Tongue (tissue), 2 donors: ENCODE measurements around the gene IFI30. TPM values are rescaled to one million over a fixed set of nuclear protein-coding genes. Genes with fewer than 3 reads are reported as not detected.

Experiments used
- DNase-seq: peaks from one replicate; pipeline ENCODE4 v3.0.0-alpha.2; 2015
- total RNA-seq: library from RNA; depleted of rRNA; stranded (reverse); fragments of >200 nt; gene quantifications from one replicate; pipeline ENCODE4 v1.2.3, GENCODE V29; 2014

Gene IFI30
- total RNA-seq, 1 donor from 2014 or later, result 0.21 TPM

GRCh38 chr19:18171605-18172327 lies 1.8 kb upstream of the IFI30 start:
- no peak for DNase-seq

GRCh38 chr19:18172331-18173053 lies 1.1 kb upstream of the IFI30 start:
- no peak for DNase-seq

DNA sequence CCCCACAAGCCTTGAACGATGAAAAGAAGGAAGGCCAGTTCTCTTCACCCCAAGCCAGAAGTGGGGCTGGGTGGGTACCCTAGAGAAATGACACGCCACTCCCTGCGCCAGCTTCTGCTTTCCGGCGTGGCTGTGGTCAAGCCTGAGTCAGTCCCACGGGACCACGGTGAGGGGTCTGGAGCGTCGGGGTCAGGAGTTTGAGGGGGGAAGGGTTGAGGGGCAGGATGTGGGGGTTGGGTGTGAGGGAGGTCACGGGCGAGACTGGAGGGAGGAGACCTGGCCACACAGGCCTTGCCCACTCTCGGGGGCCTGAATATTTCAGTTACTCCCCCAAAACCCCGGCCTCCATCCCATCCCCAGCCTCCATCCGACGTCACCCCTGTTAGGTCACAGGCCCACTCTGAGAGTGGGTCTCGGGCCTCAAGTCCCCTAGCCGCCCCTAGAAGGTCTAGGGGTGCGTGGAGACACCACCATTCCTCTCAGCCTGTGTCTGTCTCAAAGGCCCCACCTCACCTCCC lies 500 bp upstream of the IFI30 start:
- DNase-seq, result no peak

GRCh38 chr19:18174983-18175382 lies 1.4 kb downstream of the IFI30 start:
- no peak for DNase-seq

- no peak for DNase-seq
These were observed 3.0 kb downstream of the IFI30 start for GRCh38 chr19:18176367-18177310.

DNA sequence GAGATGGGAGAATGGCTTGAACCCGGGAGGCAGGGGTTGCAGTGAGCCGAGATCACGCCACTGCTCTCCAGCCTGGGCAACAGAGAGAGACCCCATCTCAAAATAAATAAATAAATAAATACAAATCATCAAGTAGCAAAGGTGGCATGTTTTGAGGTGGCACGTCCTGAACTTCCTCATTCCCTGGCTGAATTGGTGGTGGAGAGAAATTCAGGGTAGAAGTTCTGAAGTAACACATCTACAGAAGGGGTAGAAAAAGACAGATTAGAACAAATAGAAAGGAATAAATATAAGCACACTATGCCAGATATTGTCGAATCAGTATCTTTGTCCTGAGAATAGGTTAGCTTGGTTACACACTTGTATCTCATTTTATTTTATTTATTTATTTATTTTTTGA lies 6.3 kb downstream of the IFI30 start:
- no peak for DNase-seq

DNA sequence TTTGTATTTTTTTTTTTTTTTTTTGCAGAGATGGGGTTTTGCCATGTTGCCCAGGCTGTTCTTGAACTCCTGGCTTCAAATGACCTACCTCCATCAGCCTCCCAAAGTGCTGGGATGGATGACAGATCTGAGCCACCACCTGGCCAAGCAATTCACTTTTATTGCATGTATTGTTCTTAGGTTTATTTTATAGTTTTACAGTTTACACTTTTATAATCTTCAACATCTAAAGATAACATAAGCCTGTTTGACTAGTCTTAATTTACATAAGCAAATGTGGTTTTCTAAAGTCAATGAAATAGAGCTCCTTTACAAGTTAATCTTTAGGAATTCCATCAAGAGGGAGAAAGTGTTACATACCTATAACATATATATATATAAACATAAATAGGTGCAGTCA lies 9.9 kb downstream of the IFI30 start:
- no peak for DNase-seq

DNA sequence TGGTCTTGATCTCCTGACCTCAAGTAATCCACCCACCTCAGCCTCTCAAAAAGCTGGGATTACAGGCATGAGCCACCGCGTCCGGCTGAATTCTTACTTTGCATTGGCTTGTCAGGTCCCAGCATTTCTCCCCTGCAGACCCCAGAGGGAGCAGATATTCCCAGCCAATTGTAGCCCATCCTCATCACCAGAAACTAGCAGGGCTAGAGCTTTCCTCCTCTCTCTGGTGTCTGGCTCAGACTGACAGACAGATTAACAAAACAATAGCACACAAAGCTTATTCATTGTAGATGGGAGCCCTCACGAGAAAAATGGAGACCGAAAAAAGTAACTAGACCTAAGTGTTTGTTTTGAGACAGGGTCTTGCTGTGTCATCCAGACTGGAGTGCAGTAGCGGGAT lies 11.9 kb downstream of the IFI30 start:
- DNase-seq, result no peak

- no peak for DNase-seq
These were observed 16.7 kb downstream of the IFI30 start for GRCh38 chr19:18190278-18190677.

GRCh38 chr19:18191640-18192062 lies 18.0 kb downstream of the IFI30 start:
- DNase-seq, result no peak

GRCh38 chr19:18192673-18193387 lies 19.2 kb downstream of the IFI30 start, which contains the start of gene MPV17L2:
Gene MPV17L2 (plus strand): TSS chr19:18193218. CDS start chr19:18193282, 64 bp downstream.
- DNase-seq, result peak; percentile 100

DNA sequence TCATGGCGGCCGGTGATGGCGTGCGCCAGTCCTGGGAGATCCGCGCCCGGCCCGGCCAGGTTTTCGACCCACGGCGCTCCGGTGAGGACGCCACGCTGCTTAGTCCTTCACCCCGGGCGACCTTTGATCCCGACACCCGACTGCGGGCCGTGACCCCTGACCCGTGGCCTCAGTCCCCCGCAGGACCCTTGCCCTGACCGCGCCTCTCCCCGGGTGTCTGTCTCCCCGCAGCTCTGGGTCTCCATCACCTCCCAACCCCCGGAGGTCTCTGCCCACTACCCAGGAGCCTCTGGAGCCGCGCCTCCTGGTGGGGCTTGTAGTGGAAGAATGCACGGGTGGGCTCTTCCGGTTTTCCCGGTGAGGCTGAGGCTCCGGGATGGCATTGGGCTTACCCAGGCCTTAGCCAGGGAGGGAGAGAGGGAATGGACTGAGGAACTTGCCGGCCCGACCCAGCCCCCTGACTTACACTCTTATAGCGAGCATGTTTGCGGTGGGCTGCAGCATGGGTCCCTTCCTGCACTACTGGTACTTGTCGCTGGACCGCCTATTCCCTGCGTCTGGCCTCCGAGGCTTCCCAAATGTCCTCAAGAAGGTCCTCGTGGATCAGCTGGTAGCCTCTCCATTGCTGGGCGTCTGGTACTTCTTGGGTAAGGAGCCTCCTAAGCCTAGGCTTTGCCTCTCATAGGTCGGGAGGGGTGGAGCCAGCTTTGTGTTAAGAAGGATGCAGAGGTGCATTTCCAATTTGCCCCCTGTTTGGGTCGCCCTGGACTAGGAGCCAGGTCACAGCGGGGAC lies 20.0 kb downstream of the IFI30 start:
- peak; percentile 21 for DNase-seq

- DNase-seq, result no peak
These were observed 20.5 kb downstream of the IFI30 start for GRCh38 chr19:18194181-18194530.

GRCh38 chr19:18194554-18195238 lies 21.1 kb downstream of the IFI30 start:
- DNase-seq, result no peak

GRCh38 chr19:18196511-18196845 lies 22.9 kb downstream of the IFI30 start:
- no peak for DNase-seq

DNA sequence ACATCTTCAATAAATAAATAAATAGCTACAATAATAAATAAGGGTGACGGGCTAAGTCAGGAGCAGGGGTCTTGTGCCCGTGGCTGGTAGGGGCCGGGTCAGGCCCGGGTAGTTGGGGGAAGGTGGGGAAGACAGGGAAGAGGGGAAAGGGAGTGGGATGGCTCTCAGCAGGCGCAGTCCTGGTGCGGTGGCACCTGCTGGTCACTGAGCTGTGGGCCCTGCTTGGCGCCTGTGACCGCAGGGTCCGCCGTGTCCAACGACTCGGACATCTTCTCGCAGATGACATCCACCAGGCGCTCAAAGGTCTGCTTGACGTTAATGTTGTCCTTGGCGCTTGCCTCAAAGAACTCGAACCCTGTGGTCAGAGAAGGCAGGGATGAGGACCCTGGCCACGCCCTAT lies 23.7 kb downstream of the IFI30 start:
- DNase-seq, result no peak

DNA sequence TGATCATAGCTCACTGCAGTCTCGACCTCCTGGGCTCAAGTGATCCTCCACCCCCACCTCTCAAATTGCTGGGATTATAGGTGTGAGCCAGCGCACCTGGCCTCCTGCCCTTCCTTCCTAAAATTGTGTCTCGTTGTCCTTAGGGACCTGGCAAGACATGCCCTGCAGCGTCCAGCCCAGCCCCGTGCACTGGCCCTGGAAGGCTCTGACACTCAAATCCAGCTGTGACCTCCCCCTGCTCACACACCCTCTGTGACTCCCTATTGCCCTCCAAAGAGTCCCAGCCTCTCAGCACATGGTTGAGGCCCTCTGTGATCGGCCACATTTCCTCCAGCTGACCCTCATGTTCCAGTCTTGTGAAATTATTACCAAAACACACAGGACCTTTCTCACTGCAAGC lies 24.3 kb downstream of the IFI30 start:
- no peak for DNase-seq

- no peak for DNase-seq
These were observed 24.8 kb downstream of the IFI30 start for GRCh38 chr19:18198374-18198773.

DNA sequence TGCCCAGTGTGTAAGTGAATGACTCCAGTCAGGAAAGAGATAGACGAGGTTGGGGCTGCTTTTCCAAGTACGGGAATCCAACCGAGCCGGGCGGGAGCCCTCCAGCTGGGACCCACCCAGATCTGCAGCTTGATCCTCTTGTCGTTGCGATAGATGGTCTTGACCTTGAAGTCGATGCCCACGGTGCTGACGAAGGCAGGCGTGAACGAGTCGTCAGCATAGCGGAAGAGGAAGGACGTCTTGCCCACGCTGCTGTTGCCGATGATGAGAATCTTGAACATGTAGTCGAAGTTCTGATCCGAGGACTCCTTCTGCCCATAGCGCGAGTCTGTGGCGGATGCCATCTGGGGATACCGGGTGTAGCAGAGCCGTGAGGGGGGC lies 28.8 kb downstream of the IFI30 start:
- no peak for DNase-seq

DNA sequence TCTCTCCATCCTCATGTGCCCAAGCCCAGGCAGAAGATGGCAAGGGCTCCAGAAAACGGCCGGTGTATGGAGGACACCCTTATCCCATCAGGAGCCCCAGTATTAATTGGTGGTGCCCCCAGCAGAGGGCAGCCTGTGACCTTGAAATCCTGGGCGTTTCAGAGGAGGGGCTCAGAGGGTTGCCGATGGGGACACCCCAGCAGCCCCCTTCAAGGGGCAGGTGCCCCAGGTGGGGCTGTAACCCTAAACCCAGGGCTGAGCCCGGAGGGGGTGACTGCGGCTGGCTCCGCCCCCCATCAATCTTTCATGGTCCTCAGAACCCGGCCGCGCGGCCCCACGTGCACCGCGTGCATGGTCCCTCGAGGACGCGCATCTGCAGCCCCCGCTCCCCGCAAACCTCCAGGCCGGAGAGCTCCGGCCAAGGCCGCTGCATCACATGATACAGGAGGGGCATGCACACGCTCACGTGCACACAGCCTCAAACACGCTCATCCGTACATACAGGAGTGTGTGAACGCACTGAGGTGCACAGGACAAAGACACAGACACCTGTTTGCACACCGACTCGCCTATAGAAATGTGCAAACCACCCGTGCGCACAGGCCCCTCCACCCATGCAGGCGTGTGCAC lies 29.3 kb downstream of the IFI30 start:
- DNase-seq, result peak; percentile 32
